ENCODE results near the gene NTN4.
"Not testable (repeated sequence)": the region's sequence is repeated elsewhere in the genome, so short reads cannot be mapped to it uniquely, and the experiment has no call there.

Gene NTN4

DNA sequence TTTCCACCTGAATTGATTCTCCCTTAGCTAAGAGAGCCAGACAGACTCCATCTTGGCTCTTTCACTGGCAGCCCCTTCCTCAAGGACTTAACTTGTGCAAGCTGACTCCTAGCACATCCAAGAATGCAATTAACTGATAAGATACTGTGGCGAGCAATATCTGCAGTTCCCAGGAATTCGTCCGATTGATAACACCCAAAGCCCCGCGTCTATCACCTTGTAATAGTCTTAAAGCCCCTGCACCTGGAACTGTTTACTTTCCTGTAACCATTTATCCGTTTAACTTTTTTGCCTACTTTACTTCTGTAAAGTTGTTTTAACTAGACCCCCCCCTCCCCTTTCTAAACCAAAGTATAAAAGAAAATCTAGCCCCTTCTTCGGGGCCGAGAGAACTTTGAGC is 44.5 kb downstream of the NTN4 start:
- DNase-seq = not testable (repeated sequence)

DNA sequence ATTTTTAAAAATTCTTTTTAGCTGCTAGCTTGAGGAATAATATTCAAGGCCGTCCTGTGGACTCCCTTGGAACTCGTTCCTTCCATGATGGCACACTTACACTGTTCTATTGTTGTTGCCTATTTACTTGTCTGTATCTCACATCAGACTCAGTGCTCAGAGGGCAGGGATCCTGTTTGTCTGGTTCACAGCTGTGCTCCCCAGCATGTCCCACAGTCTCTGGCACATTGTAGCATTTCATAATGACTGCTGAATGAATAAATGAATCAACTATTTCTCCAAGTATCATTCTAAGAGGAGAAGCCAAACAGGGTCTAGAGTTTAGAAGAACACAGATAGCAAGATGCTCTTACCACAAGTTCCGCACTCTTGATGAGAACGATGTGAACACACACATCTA is 48.0 kb downstream of the NTN4 start:
- no peak for DNase-seq

GRCh38 chr12:95741635-95742034 is 48.9 kb downstream of the NTN4 start:
- DNase-seq = no peak

DNA sequence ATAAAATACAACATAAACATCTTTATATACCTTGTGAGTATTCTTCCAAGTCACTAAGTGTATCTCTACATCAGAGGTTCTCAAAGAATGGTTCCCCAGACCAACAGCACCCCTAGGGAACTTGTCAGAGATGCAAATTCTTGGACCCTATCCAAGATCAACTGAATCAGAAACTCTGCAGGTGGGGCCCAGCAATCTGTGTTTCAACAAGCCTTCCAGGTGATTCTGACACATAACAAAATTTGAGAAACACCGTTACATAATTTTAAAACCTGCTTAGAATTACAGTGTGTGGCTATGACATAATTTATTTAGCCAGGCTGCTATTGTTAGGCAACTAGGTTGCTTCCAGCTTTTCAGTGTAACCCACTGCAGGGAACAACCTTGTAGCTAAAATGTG is 49.8 kb downstream of the NTN4 start:
- DNase-seq = no peak

DNA sequence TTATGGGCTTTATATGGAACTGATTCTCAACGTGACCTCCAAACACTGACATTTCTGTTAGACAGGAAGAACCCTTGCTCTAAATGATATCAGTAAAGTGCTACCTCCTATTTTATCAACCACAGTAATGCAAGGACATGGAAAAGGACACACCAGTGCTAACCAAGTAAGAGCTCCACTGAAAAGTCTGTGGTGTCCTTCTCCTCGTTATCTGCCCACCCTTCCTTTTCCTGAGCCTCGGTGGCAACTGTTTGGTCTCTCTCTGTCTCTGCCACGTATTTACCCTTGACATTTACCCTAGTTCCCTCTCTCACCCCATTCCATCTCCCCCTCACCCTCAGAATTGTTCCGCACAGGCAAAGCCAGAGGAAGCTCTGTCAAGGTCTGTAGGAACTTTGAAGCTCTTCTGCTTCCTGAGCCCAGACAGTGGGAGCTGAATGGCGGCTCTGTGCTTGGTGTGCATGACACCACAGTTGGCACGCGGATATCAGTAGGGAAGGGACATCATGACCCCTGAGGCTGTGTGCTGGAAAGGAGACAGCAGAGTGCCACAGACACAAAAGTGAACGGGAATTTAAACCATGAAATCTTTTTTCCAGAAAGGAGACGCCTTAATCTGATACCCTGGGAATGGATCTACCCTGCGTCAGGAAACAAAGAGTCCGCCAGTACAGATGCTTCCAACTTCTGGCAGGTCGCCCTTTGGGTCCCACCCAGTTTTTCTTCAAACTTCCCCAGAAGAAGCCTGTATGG is 50.8 kb downstream of the NTN4 start:
- DNase-seq = no peak

DNA sequence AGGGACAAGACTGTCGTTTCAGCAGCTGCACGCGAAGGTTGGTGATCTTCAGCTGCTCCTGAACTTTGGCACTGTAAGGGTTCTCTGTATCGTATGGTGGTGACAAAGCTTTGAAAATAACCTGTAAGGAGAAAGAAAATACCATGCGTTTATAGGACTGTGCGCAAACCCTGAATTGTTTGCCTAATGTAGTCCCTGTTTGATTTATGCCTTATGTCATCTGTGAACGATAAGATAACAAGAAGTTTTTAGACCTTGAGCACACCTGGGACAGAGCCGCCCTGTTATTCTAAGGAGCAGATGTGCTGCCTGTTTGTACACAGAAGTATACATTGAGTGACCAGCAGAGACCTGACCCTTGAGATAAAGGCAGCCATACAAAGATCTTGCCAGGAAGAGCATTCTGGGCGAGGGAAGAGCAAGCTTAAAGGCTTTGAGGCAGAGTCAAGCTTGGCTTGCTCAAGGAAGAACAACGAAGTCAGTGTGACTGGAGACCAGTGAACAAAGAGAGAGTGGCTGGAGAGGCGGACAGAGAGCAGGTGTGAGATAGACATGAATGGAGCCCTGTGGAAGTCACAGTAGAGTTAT is 52.4 kb downstream of the NTN4 start:
- no peak for DNase-seq

DNA sequence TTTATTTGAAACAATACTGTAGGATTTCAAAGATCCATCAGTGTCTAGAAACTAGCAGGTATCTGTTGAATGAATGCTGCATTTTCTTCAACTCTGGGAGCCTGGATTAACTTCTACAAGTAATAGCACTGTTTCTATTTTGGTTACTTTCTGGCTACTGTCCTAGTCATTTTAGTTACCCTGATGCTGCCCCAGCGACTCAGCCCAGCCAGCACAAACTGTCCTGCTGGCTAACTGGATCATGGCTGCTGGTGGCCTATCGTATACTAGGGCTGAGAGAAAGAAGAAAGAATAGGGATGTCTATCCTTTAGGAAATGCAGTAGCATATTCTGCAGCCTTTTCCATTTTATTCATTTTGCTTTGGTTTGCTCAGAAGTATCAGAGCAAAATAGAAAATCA is 53.9 kb downstream of the NTN4 start:
- no peak for DNase-seq

- not testable (repeated sequence) for DNase-seq
These were observed 54.8 kb downstream of the NTN4 start for GRCh38 chr12:95735728-95736127.

GRCh38 chr12:95733141-95733825 is 57.3 kb downstream of the NTN4 start:
- no peak for DNase-seq

GRCh38 chr12:95731519-95731958 is 59.0 kb downstream of the NTN4 start:
- no peak for DNase-seq

DNA sequence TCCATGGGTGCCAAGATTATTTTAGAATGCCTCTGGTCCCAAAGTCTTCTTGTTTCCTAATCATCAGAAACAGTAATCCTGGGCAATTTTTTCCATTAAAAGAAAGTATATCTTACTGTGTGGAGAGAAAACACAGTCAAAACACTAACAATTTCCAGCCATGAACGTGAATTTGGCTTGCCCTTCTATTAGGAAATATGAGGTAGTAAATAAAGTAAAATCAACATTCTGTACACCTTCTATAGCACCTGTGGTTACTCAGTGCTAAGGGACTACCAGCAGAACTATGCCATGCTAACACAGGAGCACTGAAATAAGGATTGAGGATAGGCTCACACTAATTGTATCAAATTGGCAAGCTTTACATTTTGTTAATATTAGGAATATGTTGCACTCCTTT is 60.1 kb downstream of the NTN4 start:
- no peak for DNase-seq

DNA sequence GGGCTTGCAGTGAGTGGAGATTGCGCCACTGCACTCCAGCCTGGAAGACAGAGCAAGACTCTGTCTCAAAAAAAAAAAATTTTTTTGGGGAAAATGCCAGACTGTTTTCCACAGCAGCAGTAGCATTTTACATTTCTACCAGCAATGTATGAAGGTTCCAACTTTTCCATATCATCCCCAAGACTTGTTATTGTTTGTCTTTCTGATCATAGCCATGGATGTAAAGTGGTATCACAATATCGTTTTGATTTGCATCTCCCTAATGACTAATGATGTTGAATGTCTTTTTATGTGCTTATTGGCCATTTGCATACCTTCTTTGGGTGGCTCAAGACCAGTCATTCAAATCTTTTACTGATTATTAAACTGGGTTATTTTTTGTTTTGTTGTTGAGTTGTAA is 63.7 kb downstream of the NTN4 start:
- no peak for DNase-seq

GRCh38 chr12:95724767-95725166 is 65.8 kb downstream of the NTN4 start:
- DNase-seq = no peak

GRCh38 chr12:95723693-95724384 is 66.7 kb downstream of the NTN4 start:
- no peak for DNase-seq

- DNase-seq = no peak
These were observed 69.2 kb downstream of the NTN4 start for GRCh38 chr12:95721320-95721719.

GRCh38 chr12:95720146-95720545 is 70.4 kb downstream of the NTN4 start:
- no peak for DNase-seq

DNA sequence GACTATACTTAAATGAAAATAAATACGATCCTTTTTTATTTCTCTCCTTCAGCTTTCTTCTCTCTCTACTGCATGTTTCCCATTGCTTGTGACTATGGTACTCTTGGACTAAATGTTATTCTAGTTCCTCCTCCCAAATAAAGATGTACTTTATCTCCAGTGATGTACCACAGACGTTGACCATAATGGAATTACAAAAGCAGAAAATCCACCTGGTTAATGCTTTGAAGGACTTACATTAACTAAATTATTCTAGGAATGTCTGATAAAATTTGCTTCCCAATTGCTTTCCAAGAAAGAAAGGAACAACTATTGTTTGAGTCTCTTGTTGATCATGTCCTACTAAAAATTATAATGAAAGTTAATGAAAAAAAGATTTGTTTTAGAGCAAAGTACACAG is 71.8 kb downstream of the NTN4 start:
- no peak for DNase-seq

- no peak for DNase-seq
These were observed 72.5 kb downstream of the NTN4 start for GRCh38 chr12:95718006-95718431.

DNA sequence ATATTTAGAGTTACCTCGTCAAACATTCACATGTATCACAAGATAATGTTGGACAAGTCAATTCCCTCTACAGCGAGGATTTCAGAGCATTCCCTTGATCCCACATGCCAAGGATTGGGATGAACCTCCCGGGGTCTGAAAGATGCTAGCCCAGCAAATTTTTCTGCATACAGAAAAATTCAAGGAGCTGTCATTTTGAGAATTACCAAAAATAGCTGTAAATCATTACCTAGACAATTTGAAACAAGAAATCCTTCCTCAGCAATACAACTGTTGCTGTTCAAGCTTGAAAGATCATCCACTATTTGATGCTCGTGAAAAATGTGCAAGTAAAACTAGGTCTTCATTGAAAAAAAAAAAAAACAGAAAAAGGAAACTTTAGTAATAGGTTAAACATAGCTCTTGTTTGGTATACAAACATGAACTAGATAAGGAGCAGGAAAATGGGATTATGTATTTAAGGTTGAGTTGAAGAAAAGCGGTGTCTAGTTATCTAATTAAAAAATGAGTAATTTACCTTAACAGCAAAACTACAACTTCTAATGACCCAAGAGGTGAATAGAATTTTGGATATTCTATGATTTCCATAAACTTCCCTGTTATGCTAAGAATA is 73.1 kb downstream of the NTN4 start:
- no peak for DNase-seq

DNA sequence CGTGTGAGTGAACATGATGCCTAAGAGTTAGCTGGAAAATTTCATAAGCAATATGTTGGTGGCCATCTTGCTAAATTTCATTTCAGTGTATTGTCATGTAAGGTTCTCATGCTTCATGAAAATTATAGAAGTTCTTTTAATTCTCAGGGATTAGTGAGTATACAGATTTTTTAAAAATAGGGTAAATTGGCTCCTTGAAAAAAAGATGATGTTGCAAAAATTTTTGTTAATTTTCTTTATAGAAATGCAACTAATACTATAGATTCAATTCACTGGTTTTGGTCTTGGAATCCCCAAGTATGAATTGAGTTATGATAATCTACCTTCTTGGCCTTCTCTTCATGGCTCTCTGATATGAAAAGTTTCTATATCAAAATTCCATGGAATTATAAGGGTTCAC is 75.4 kb downstream of the NTN4 start:
- no peak for DNase-seq

DNA sequence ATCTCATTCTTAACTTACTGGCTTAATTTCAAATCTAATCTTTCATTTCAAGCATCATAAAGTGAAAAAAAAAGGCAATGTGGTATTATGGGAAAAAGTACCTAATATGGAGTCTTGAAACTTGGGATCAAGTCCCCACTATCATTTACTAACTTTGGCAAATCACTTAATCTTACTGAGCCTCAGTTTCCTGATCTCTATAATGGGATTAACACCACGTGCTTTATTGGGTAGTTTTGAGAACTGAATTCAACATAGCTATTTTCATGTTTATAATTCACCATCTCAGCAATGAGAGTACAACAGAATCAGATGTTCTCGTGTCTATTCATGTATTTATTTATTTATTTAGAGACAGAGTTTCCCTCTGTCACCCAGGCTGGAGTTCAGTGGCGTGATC is 78.3 kb downstream of the NTN4 start:
- no peak for DNase-seq

GRCh38 chr12:95710386-95710785 is 80.2 kb downstream of the NTN4 start:
- no peak for DNase-seq

GRCh38 chr12:95709152-95709551 is 81.4 kb downstream of the NTN4 start:
- DNase-seq = no peak
